Measurements from ENCODE around the gene LRP10. TPM values are rescaled to one million over a fixed set of nuclear protein-coding genes. Genes with fewer than 3 reads are reported as not detected.

The LRP10 gene
- total and polyA plus RNA-seq, 2 donors (not counting 1 experiment from before 2014, with no cell fraction given) = 99.7 to 120 TPM

GRCh38 chr14:22844221-22845102 lies 27.1 kb upstream of the LRP10 start:
- no peaks in the 10 kb centered on the region for H3K9me3 ChIP-seq (ENCODE audit: control extremely low read depth in 1 of 3, control insufficient read depth in 2 of 3, insufficient read depth in 1 of 3, low read length in 2 of 3)
- DNase-seq (no peak), ATAC-seq (ENCODE audit: low read depth) (no peak)
- TF ChIP-seq EZH2 (IDR thresholded peaks at IDR 0.05; ENCODE audit: borderline replicate concordance, insufficient read depth, low read depth, low read length, poor library complexity, severe bottlenecking) = no peak
- no peak for TF ChIP-seq CTCF (IDR thresholded peaks at IDR 0.05)
- H3K27me3 ChIP-seq (replicated peaks in 1 of 4; ENCODE audit: control extremely low read depth in 1 of 4, control insufficient read depth in 3 of 4, insufficient read depth in 4 of 4, low read length in 3 of 4) = peaks cover 0 to 21% (median under 1%) of the 10 kb centered on the region in 4 experiments
- H3K4me2 ChIP-seq (replicated peaks; ENCODE audit: low read depth, low read length, poor library complexity, severe bottlenecking) = no peak overlapping the region
- WGBS (ENCODE audit: insufficient coverage) = 88% methylated on average over 17 of the region's 22 CpGs
- H3K27ac Mint-ChIP-seq = no peak overlapping the region
- H3K79me2 ChIP-seq (ENCODE audit: control insufficient read depth, insufficient read depth, low read length) = no peaks in the 10 kb centered on the region
- no peak overlapping the region for H3K4me3 ChIP-seq (ENCODE audit: control extremely low read depth in 1 of 5, extremely low read depth in 1 of 5, insufficient read depth in 1 of 5, low read depth in 2 of 5, low read length in 4 of 5)
- H4K20me1 ChIP-seq (ENCODE audit: control insufficient read depth, insufficient read depth, low read length, poor library complexity, severe bottlenecking) = no peaks in the 10 kb centered on the region
- no peaks in the 10 kb centered on the region for H3K36me3 ChIP-seq (replicated peaks in 1 of 2; ENCODE audit: control extremely low read depth in 1 of 2, control insufficient read depth in 1 of 2, extremely low read depth in 1 of 2, insufficient read depth in 2 of 2, low read length in 1 of 2)
- no peak overlapping the region for H3K4me3 Mint-ChIP-seq
- H3K4me1 ChIP-seq (ENCODE audit: control insufficient read depth in 2 of 2, insufficient read depth in 2 of 2, low read length in 2 of 2) = no peaks in the 10 kb centered on the region
- peaks cover 10% of the 10 kb centered on the region for H3K27me3 Mint-ChIP-seq
- ChIA-PET CTCF (interaction anchor here (1.2 kb wide), 2 partner anchors 8 to 25 kb away, joined by 3 to 4 read pairs; no protein-coding TSS in a partner anchor), POLR2A (interaction anchor here (0.6 to 0.7 kb wide), 2 partner anchors 50 to 54 kb away, joined by 7 to 12 read pairs; no protein-coding TSS in a partner anchor)
- no peak overlapping the region for H3K27ac ChIP-seq (ENCODE audit: low read length in 2 of 2)
- H3K9me3 Mint-ChIP-seq (ENCODE audit: insufficient read depth) = no peaks in the 10 kb centered on the region
- H3K9ac ChIP-seq (ENCODE audit: low read length) = no peak overlapping the region
- no peak overlapping the region for H2AFZ ChIP-seq (ENCODE audit: insufficient read depth, low read depth, low read length, poor library complexity, severe bottlenecking)
- intact Hi-C loops (cut with micrococcal nuclease) = no loop called here
- H3K4me1 Mint-ChIP-seq = no peaks in the 10 kb centered on the region

- intact Hi-C loops (cut with micrococcal nuclease) = no loop called here
- CTCF ChIA-PET = interaction anchor here (1.2 kb wide), 1 partner anchor 8 kb away, joined by 3 read pairs; no protein-coding TSS in a partner anchor
- Mint-ChIP-seq H3K4me3 (no peak overlapping the region), H3K4me1 (no peaks in the 10 kb centered on the region), H3K9me3 (ENCODE audit: insufficient read depth) (no peaks in the 10 kb centered on the region), H3K27me3 (peaks cover 10% of the 10 kb centered on the region), H3K27ac (no peak overlapping the region)
- Histone ChIP-seq H3K4me2 (replicated peaks; ENCODE audit: low read depth, low read length, poor library complexity, severe bottlenecking) (no peak overlapping the region), H3K27me3 (replicated peaks in 1 of 4; ENCODE audit: control extremely low read depth in 1 of 4, control insufficient read depth in 3 of 4, insufficient read depth in 4 of 4, low read length in 3 of 4) (peaks cover 0 to 19% (median 0%) of the 10 kb centered on the region in 4 experiments), H3K36me3 (replicated peaks in 1 of 2; ENCODE audit: control extremely low read depth in 1 of 2, control insufficient read depth in 1 of 2, extremely low read depth in 1 of 2, insufficient read depth in 2 of 2, low read length in 1 of 2) (no peaks in the 10 kb centered on the region), H3K9me3 (ENCODE audit: control extremely low read depth in 1 of 3, control insufficient read depth in 2 of 3, insufficient read depth in 1 of 3, low read length in 2 of 3) (no peaks in the 10 kb centered on the region), H3K9ac (ENCODE audit: low read length) (no peak overlapping the region), H4K20me1 (ENCODE audit: control insufficient read depth, insufficient read depth, low read length, poor library complexity, severe bottlenecking) (no peaks in the 10 kb centered on the region), H2AFZ (ENCODE audit: insufficient read depth, low read depth, low read length, poor library complexity, severe bottlenecking) (no peak overlapping the region), H3K4me1 (ENCODE audit: control insufficient read depth in 2 of 2, insufficient read depth in 2 of 2, low read length in 2 of 2) (no peaks in the 10 kb centered on the region), H3K4me3 (ENCODE audit: control extremely low read depth in 1 of 5, extremely low read depth in 1 of 5, insufficient read depth in 1 of 5, low read depth in 2 of 5, low read length in 4 of 5) (no peak overlapping the region), H3K27ac (ENCODE audit: low read length in 2 of 2) (no peak overlapping the region), H3K79me2 (ENCODE audit: control insufficient read depth, insufficient read depth, low read length) (no peaks in the 10 kb centered on the region)
- WGBS (ENCODE audit: insufficient coverage) = 100% methylated on average over 5 of the region's 9 CpGs
- POLR2A ChIA-PET = interaction anchor here (0.6 kb wide), 1 partner anchor 55 kb away, joined by 12 read pairs; no protein-coding TSS in a partner anchor
- ATAC-seq (ENCODE audit: low read depth) = no peak
- DNase-seq = no peak
- TF ChIP-seq EZH2 (IDR thresholded peaks at IDR 0.05; ENCODE audit: borderline replicate concordance, insufficient read depth, low read depth, low read length, poor library complexity, severe bottlenecking) (no peak), CTCF (IDR thresholded peaks at IDR 0.05) (no peak)
Measured at GRCh38 chr14:22845103-22845394, 26.5 kb upstream of the LRP10 start.
